NT2/D1 (cell line): ENCODE measurements around the gene PTPN14.

Source experiments
- SUZ12 ChIP-seq: IDR thresholded peaks from 2 replicates; pipeline ENCODE4 v1.6.1; 2011; ENCODE audit not compliant: insufficient read length, insufficient read depth; ENCODE audit errors: extremely low read depth
- YY1 ChIP-seq: IDR thresholded peaks from 2 replicates; pipeline ENCODE4 v1.6.1; 2011; ENCODE audit not compliant: insufficient read length, insufficient read depth
- ZNF274 ChIP-seq: IDR thresholded peaks from 2 replicates; pipeline ENCODE4 v1.6.1; 2011; ENCODE audit warnings: mild to moderate bottlenecking, low read depth, low read length

GRCh38 chr1:214326406-214326805 is 225.0 kb downstream of the PTPN14 start:
- TF ChIP-seq ZNF274 (no peak), YY1 (no peak), SUZ12 (no peak)
